Measurements from ENCODE around the gene FGD4.

GRCh38 chr12:32483499-32483898 lies 84.1 kb downstream of the FGD4 start:
- TF ChIP-seq POLR2A (IDR thresholded peaks at IDR 0.05; ENCODE audit: extremely low read depth, insufficient read length) (no peak), CTCF (IDR thresholded peaks at IDR 0.05; ENCODE audit: low read depth, low read length) (peak; percentile 0), MYC (IDR thresholded peaks at IDR 0.05; ENCODE audit: low read depth, low read length) (0 out of 2 replicates have a peak, but pooled peaks have one; percentile 25), MAX (IDR thresholded peaks at IDR 0.05; ENCODE audit: low read depth, low read length) (peak; percentile 33; the same call in 1 of the 2 replicates)

Measured in NB4 (cell line).